HG02884 (cell line): ENCODE measurements around the gene ADTRP.
A peak's percentile ranks its signal among the peaks of the same experiment; 100 is the strongest.

Experiments used
- ATAC-seq: cut with Tn5 transposase; IDR thresholded peaks from one replicate; pipeline ENCODE4 v1.9.1; 2021; ENCODE audit warnings: mild to moderate bottlenecking, moderate library complexity; ENCODE audit not compliant: unreplicated experiment

Gene ADTRP

GRCh38 chr6:11760015-11760473, 18.6 kb downstream of the ADTRP start:
- ATAC-seq: no peak

DNA sequence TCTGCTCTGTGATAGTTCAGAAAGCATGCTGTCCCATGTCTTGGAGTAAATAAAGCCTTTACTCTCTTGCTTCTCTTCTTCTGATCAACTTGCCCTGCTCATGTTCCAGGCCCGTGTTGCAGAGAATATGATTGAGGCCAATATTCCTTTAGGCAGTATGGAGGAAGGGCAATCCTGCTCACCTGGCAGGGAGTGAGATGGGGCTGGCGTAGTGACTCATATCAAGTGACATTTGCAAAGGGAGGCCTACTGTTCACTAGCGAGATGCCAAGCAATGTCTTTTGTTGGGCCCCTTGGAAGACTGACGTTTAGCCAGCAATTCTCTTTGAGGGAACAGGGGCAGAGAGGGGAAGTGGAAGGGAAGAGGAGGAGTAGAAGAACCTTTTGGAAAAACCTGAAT, 19.7 kb downstream of the ADTRP start:
- ATAC-seq: no peak

DNA sequence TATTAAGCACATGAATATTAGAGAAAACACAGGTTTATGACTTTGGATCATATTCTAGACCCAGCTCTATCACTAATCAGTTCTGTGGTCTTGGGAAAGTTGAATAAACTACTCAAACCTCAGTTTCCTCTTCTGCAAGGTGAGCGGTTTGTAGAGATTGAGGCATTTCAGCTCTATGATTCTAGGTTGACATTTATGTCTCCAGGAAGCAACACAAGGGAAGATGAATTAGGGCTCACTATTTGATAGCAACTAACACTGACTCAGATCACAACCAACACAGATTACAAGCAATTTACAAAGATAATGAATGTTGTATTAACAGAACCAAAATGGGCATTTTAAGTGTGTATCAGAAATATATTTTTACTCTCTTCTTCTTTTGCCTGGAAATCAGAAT, 21.9 kb downstream of the ADTRP start:
- ATAC-seq: no peak

GRCh38 chr6:11756292-11756691, 22.3 kb downstream of the ADTRP start:
- ATAC-seq: no peak

DNA sequence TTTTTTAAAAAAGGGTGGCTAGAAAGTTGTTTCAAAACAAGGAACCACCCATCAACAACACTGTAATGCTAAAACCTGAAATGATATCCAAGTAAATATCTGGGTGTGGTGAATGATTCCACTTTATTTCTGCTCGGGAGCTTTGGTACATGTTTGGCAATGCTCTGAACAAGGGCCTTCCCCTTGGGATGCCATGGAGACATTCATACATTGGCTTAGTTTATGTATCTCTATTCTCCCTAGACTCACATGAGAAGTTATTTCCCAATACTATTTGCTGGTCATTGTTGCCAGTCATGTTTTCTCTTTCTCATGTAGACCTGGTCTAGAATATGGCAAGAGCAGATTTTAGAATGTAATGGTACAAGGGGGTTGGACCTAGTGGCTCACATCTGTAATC, 22.9 kb downstream of the ADTRP start:
- ATAC-seq: no peak

GRCh38 chr6:11754625-11755271, 23.9 kb downstream of the ADTRP start:
- no peak for ATAC-seq

GRCh38 chr6:11753798-11754197, 24.8 kb downstream of the ADTRP start:
- no peak for ATAC-seq

DNA sequence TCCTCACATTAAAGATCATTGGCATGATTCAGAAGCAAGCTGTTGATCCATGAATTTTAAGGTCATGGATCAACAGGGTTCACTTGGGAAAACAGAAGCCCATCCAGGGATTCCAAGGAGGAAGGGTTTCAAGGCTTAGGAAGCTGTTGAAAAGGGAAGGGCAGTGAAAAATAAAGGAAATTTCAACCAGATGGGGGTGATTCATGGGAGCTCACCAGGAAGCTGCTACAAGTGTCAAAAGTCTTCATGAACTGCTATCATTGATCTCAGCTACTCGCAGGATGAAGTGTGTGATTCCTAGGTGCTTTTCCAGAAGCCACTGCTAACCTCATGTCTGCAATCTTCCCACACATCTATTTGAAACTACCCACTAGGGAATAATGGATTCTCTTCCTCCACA, 26.2 kb downstream of the ADTRP start:
- no peak for ATAC-seq

DNA sequence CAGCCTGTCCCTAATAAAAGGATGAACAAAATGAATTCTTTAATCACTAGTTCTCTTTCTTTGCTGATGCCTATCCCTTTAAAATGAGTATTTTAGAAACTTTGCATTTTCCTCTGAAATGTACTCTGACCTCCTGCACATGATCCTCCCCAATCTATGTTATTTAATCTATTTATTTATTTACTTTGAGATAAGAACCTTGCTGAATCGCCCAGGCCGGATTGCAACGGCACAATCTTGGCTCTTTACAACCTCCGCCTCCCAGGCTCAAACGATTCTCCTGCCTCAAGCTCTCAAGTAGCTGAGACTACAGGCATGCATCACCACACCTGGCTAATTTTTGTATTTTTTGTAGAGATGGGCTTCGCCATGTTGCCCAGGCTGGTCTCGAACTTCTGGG, 27.9 kb downstream of the ADTRP start:
- no peak for ATAC-seq

GRCh38 chr6:11748591-11749210, 29.9 kb downstream of the ADTRP start:
- ATAC-seq: no peak

DNA sequence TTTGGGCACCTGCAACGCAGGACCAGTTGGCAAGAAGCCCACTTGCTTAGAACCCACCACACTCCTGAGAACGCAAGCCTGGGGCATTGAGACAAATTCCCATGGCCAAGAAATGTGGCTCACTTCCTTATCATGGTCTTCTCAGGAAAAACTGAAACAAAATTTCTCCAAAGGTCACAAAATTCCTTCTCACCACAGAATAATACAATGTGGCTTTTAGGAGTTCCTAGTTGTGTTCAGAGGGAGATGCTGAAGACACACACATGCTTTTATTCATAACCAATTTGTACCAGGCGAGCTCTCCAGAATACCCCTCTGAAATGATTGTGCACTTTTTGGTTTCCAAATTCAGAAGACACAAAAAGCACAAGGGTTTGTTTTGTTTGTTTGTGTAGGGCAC, 31.6 kb downstream of the ADTRP start:
- ATAC-seq: no peak

GRCh38 chr6:11744753-11745152, 33.9 kb downstream of the ADTRP start:
- ATAC-seq: no peak

DNA sequence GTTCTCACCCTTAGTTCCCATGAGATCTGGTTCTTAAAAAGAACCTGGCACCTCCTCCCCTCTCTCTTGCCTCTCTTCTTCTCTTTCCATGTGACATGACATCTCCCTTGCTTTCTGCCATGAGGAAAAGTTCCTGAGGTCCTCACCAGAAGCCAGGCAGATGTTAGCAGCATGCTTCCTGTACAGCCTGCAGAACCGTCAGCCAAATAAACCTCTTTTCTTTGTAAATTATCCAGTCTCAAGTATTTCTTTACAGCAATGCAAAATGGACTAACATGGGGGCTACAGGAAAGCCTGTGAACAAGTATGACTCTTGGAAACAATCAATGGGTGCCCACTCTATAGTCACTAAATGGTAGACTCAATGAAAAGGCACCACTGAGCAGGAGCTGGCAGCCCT, 34.5 kb downstream of the ADTRP start:
- ATAC-seq: no peak

DNA sequence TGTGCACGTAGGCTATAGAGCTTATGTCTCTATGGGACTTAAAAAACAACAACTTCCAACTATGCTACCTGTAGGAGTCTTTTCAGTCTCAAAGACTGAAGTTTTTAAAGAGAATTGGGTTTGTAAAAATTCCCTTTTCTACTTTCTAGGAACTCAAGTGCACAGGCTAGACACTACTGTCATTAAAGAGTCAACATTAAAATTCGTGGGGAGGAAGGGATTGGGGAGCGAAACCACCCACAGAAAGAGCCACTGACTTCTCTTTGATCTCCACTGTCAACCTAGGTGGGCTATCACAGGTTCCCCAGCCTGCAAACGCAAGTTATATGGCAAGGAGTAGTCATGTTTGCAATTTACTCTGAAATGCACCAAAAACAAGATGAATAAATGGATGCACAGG, 37.7 kb downstream of the ADTRP start:
- no peak for ATAC-seq

GRCh38 chr6:11738661-11739375, 39.8 kb downstream of the ADTRP start:
- no peak for ATAC-seq

DNA sequence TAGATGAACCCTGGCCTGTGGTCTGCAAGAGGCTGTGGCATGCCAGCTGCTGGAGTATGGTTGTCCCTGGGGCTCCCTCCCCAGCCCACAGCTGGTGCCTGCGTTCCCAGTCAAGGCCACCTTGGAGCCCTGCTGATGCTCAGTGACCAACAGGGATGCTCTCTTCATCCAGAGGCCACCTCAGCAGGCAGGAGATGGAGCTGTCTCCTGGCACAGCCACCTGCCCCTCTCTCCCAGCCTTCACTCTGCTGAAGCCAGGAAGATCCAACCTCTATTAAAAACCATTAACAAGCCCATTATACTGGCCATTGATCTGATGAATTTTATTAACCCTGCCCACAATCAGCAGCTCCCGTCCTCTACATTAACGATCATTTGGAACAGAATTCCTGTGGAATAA, 40.4 kb downstream of the ADTRP start:
- ATAC-seq: no peak

GRCh38 chr6:11736601-11737000, 42.0 kb downstream of the ADTRP start:
- ATAC-seq: no peak

DNA sequence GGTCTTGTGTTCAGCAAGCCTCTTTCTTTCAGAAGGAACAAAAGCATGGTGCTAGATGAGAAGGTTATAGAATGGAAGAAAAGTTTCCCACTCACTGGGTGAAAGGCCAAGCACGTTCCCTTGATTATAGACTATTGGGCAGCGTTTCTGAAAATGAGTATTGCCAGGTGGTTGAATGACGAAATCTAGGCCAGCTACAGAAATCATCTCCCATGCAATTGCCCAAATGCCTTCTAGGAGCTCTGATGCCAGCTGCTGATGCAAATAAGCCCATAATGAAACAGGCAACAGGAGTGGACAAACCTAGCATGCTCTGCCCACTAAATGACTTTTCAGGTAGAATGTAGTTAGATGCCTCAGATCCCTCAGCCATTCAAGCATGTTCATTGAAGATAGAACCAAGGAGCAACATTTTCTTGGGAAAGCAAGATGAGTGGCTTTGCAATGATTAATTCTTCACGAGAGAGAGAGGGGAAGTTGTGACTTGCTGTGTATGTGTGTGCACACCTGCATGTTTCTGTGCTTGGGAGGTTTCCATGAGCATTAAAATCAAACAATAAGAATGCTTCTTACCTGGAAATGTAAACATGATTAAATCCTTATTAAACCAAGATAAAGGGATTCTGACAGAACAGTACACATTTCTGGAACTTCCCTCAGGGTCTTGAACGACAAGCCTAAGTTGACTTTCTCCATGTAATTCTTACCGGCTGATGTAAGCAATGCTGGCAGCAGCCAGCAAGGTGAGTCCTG, 43.6 kb downstream of the ADTRP start:
- no peak for ATAC-seq

DNA sequence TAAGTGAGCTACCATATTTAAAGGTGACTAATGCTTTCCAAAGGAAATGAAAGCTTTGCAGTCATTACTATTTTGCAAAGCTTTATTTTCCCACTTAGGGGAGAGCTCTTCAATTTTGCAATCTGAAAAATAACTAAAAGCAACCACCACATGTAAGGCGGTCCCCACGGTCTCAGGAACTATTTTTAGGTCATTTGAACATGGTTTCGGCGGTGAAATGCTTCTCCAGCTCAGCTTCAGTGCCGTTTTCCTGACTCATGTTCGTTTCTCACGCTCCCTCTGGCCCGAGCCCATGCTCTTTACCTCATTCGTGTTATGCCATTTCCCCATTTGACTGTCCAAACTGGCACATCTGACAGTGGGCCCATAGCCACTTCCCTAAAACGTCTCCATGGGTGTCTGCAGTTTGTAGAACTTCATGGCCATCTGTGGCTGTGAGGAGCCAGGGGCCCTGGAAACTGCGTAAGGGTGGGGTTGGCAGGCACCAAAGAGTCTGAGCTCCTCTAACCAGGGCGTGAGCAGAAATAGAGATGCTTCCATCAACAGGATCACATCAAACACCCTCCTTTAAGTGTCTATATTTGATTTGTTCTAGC, 46.5 kb downstream of the ADTRP start:
- ATAC-seq: peak; percentile 71

- ATAC-seq: no peak
These were observed 47.2 kb downstream of the ADTRP start for GRCh38 chr6:11731423-11731822.

GRCh38 chr6:11730641-11731040, 48.0 kb downstream of the ADTRP start:
- peak; percentile 43 for ATAC-seq
